Measurements from ENCODE around the gene PSMB9. TPM values are rescaled to one million over a fixed set of nuclear protein-coding genes. Genes with fewer than 3 reads are reported as not detected.
A peak's percentile ranks its signal among the peaks of the same experiment; 100 is the strongest.
"Not testable (repeated sequence)": the region's sequence is repeated elsewhere in the genome, so short reads cannot be mapped to it uniquely, and the experiment has no call there.

The PSMB9 gene
- polyA plus RNA-seq, 5 donors: 13.6 to 17.0 (median 15.4) TPM

- DNase-seq: no peak
These were observed 3.3 kb downstream of the PSMB9 start for GRCh38 chr6:32857156-32857891.

GRCh38 chr6:32858194-32858593 lies 4.2 kb downstream of the PSMB9 start:
- DNase-seq: no peak

GRCh38 chr6:32860674-32861073 lies 6.7 kb downstream of the PSMB9 start:
- no peak for DNase-seq

GRCh38 chr6:32862725-32863124 lies 8.7 kb downstream of the PSMB9 start:
- no peak for DNase-seq

- no peak for DNase-seq
These were observed 11.9 kb downstream of the PSMB9 start for GRCh38 chr6:32865724-32866443.

- no peak for DNase-seq
These were observed 13.1 kb downstream of the PSMB9 start for GRCh38 chr6:32867022-32867477.

- no peak for DNase-seq
These were observed 13.7 kb downstream of the PSMB9 start for GRCh38 chr6:32867554-32868256.

- peak; percentile 76 to 79 for DNase-seq
These were observed 14.3 kb downstream of the PSMB9 start for GRCh38 chr6:32868257-32868788.

- not testable (repeated sequence) for DNase-seq
These were observed 20.0 kb downstream of the PSMB9 start for GRCh38 chr6:32873947-32874346.

GRCh38 chr6:32876603-32877002 lies 22.6 kb downstream of the PSMB9 start:
- DNase-seq: no peak

- DNase-seq: no peak
These were observed 25.7 kb downstream of the PSMB9 start for GRCh38 chr6:32879691-32880090.

- DNase-seq: not testable (repeated sequence)
These were observed 27.0 kb downstream of the PSMB9 start for GRCh38 chr6:32880962-32881361.

GRCh38 chr6:32882879-32883250 lies 28.9 kb downstream of the PSMB9 start:
- DNase-seq: no peak

GRCh38 chr6:32883789-32884188 lies 29.8 kb downstream of the PSMB9 start:
- DNase-seq: no peak

GRCh38 chr6:32885698-32886286 lies 31.8 kb downstream of the PSMB9 start:
- peak; percentile 47 to 60 for DNase-seq

GRCh38 chr6:32886681-32887383 lies 32.8 kb downstream of the PSMB9 start:
- no peak for DNase-seq

- no peak for DNase-seq
These were observed 33.6 kb downstream of the PSMB9 start for GRCh38 chr6:32887616-32888015.

GRCh38 chr6:32888576-32888975 lies 34.6 kb downstream of the PSMB9 start:
- no peak for DNase-seq

GRCh38 chr6:32889533-32889932 lies 35.5 kb downstream of the PSMB9 start:
- DNase-seq: no peak

GRCh38 chr6:32890831-32891230 lies 36.8 kb downstream of the PSMB9 start:
- no peak for DNase-seq
